T1000 (cell line): ENCODE results near the gene PRG2.

Experiments used
- DNase-seq: peaks from one replicate; lab custom pipeline; 2025; ENCODE audit warnings: mixed read lengths; lab: John Stamatoyannopoulos, UW

Gene PRG2, protein sequence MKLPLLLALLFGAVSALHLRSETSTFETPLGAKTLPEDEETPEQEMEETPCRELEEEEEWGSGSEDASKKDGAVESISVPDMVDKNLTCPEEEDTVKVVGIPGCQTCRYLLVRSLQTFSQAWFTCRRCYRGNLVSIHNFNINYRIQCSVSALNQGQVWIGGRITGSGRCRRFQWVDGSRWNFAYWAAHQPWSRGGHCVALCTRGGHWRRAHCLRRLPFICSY

DNA sequence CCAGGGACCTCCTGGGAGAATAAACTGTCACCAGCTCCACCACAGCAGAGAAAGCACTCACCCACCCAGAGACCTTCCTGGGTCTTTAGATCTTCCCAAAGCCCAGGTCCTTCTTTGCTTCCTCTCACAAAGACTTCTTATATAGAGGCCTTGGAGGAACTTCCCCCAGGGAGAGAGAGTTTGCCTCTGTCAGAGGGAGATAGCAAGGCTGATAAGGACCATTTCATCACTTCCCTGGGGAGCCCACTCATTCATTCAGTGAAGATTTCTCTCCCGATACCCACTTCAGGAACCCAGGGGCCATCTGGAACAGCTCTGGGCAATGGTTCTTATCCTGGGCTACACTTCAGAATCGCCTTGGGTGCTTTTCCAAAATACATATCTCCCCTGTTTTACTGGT is at the start of gene PRG2:
Gene PRG2, minus strand, starts transcription at position 116 of the 400 bp plus-strand sequence. CDS start 706 bp downstream, outside the sequence.
- DNase-seq, result no peak

DNA sequence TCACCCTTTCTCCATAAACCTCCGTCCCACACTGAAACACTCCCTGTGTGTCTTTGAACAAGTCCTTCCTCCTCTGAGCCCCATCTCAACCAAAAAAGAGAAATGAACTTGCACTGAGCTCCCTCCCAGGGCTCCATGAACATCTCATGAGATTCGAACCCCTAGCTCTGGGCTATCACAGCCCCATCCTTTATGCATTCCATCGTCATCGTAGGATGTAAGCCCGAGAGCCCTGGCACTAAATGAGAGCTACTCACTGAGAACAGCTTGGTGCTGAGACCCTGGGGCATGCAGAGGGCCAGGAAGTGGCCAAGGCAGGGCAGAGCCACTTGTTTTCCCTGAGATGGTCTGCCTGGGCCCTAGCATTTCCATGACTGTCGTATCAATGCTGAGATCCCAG is 49.3 kb upstream of the PRG2 start:
- DNase-seq, result no peak

DNA sequence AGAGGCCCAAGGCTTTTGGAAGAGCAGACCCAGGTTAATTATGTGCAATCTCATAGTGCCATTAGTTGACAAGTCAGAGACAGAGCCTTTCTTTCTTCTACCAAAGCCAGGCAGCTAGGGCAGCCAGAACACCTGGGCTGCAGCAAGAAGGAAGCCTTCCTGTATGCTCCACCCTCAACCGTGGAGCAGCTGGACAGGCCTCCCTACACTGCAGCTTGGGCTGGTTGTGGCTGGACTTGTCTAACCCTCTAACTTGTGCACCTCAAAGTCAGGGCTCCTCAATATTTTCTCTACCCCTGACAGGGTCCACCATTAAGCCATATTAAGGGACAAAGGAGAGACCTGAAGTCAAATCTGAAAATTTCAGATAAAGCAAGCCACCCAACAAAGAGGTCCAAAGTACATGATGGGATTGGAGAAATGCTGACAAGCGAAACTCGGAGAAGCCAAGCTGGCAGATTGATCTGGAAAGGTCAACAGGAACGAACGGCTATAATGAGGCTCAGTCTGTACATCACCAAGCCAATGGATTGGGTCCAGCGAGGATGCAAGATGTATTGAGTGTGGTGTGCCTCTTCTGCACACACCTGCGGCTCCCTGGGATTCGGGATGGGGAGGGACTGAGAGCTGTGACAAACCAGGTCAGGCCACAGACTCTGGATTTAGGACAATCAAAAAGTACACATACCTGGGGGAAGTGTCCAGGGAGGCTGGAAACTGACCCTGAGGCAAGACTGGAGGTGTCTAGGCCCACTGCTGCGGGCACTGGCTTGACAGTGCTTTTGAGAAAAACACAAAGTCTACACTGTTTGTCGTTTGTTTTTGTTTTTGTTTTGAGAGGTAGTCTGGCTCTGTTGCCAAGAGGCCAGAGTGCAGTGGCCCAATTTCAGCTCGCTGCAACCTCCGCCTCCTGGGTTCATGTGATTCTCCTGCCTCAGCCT is 48.2 kb upstream of the PRG2 start:
- no peak for DNase-seq

DNA sequence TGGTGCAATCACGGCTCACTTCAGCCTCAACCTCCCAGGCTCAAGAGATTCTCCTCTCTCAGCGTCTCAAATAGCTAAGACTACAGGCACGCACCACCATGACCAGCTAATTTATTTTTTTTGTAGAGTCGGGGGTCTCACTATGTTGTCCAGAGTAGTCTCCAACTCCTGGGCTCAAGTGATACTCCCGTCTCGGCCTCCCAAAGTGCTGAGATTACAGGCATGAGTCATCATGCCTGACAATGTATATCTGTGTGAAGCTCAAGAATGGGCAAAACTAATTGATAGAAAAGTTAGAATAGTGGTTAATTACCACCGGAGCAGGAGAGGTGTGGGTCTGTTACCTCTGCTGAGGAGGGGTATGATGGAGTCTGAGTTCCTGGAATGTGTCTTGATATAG is 45.6 kb upstream of the PRG2 start:
- DNase-seq, result no peak

DNA sequence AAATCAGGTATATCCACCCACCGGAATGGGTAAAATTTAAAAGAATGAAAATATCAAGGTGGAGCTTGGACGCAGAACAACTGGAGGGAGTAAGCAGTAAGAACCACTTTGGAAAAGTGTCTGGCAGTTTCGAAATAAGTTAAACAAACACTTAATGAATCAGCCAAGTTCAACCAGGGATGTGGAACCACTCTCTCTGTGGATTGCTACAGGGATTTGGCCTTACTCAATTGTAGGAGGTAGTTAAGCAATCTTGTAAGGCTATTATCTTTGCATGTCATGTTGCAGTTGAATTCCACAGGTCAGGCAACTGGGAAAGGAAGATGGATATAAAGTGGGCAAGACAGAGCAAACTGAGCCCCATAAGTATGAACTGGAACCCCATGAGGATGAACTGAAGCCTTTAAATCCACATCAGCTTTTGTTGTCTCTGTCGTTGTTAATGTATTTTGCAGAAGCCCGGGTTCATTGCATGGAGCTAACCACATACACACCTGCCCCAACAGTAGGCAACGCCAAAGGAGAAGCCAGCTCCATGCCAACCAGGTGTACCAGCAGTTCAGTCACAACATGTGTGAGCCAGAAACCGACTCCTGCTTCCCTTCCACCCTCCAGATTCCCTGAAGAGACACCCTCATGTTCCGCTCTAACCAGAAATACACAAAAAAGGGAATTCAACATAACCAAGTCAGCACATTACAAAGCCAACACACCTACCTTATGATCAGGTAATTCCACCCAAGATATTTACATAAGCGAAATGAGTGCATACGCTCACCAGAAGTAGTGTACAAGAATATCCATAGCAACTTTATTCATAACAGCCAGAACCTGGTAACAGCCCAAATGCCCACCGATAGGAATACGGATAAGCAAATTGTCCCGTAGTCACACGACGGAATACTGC is 44.4 kb upstream of the PRG2 start:
- no peak for DNase-seq

DNA sequence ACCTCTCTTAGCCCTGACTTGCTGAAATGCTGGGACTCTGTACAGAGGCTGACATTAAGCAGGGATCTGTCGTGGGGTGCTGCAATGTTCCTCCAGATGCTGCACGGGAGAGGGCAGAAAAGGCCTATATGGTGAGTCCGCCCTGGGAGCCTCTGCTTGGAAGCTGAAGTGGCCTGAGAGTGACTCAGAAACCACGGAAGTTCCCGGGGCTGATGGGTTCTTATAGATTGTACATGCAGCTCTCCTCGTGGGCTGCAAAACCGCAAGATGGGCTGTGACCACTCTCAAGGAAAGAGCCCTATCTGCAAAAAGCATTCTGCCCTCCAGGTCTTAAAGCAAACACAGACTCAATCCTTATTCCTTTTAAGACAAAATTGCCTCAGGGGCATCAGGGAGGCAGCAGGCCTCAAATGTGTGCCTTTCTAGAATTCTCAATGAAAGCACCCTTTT is 42.3 kb upstream of the PRG2 start:
- peak; percentile 73 for DNase-seq

DNA sequence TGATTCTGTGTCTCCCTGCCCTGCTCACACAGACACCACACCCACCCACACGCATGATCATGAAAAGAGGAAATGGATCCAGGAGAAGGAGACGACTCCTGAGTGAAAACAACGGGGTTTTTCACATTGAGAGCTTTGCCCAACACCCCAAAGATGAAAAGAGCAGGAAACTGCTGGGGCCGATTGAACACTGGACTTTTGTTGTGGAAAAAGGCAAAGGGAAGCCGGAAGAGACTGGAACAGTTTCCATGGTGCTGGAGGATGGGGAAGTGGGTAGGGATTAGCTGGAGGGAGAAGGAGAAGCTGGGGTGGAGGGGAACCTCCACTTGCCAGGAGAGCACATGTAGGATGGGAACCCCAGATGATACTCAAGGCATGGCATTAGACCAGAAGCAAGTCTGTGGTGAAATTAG is 41.7 kb upstream of the PRG2 start:
- no peak for DNase-seq

DNA sequence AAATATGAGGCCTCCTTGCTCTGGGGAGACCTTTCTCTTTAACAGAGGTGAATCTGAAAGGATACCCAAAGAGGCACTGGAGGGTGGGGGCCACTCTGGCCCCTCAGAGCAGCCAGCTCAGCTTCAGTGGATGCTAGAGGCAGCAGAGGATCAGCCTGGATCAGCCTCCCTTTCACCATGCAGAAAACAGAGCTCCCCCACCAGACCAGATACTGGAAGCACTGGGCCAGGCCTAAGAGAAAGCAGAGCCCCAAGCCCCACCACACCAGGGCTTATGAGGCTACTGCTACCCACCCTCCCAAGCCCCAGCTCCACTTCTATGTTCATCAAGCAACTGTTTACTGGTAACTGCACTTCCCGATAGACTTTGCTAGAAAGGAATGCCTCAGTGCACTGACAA is 40.5 kb upstream of the PRG2 start:
- no peak for DNase-seq

DNA sequence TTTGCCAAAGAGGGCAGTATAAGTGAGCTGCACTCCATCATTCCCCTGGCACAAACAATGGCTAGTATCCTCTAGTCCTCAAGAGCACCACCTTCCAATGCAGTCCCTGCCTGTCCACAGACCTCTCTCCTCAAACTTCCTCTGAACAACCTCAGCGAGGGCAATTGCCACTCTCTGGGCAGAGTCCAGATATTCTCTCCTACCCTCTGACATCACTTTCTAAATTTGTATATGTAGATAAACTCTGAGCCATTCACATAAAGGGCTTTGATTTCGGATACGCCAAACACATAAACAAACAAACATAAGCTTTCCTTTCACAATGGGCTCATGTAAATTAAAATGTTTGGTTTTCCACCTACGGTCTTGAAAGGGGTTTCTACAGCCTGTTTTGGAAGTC is 39.5 kb upstream of the PRG2 start:
- DNase-seq, result no peak

DNA sequence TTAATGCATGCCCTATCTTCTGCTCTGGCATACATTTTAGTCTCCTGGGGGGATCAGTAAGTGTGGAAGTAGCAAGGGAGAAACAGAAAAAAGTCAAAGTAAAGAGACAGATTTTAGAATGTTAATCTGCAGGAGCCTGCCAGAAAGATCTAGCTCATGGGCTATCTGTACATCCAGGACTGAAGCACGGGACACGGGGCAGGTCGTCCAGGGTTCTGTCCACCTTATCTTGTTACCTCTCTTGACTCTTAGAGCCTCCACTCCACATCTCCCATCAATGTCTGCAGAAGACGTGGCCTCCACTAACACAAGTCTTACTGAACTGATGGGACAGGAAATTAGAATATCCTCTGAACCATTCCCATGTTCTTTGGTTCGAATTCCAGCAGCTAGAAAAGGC is 38.2 kb upstream of the PRG2 start:
- no peak for DNase-seq

DNA sequence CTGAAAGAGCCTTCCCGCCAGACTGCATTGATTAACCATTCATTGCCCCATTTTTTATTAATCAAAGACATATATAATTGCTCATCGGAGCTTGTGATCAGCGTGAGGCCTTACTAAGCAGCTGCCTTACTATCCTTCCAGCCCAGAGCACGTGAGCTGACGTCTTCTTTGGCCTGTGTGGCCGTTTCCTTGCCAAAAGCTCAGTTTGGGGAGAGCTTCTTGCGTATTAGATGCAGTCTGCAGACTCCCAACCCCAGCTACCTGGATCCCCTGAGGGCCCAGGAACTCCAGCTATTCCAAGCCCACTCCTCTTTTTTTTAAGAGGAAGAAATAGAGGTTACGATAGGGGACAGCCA is 37.3 kb upstream of the PRG2 start:
- DNase-seq, result no peak

DNA sequence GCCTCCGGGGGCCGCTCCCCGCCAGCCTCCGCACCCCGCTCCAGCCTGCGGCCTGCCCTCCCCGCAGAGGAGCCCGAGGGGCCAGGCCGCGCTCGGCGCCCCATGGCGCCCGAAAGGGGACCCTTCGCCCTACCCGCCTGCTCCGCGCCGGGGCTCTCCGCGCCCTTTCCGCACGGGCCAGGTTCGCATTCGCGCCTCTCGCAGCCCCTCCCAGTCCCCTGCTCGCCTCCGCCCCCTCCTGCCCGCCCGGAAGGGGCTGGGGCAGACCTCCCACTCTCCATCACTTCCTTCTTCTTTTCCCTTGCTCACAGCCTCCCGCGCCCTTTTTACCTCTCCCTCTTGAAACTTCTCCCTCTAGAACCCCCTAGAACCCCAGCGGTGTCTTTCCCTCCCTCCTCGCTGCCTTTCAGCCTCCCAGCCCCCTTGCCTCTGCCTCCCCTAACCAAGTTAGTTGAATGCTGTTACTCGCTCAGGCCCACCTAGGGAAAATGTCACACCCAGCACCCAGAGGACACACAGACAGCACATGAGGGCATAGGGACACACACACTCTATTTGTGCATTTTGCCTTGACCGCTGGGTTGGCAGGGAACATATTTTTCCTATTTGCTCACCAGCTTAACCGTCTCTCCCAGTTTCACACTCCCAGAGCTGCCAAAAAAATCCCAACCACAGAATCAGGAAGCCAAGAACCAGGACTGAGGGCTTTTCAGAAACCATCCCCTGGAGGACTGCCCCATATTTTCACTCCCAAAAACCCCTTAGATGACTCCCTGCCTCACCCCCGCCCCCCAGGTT is 36.7 kb upstream of the PRG2 start, which contains the start of gene SLC43A3:
Gene SLC43A3, minus strand, starts transcription at position 193 of the 798 bp plus-strand sequence. CDS start 949 bp downstream, outside the sequence.
- DNase-seq, result peak; percentile 33

DNA sequence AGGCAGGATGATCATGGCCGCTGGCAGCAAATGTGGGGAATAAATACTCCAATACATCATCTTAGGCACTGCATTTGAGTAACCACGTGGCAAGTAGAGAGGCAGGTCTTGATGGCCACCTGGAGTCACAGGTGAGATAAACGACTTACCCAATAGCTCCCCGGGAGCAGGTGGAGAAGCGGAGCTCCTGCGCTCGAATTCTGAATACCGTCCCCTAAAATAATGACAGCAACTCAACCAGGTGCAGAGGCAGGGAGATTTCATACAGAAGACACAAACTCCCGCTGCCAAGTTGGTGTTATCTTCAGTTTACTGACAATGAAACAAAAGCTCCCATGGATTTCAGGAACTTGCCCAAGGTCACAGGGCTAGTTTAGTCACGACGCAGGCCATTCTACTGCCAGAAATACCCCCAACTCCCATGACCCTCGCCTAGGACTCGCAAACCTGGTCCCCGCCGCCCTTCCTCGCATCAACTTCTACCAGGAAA is 36.0 kb upstream of the PRG2 start:
- DNase-seq, result no peak

DNA sequence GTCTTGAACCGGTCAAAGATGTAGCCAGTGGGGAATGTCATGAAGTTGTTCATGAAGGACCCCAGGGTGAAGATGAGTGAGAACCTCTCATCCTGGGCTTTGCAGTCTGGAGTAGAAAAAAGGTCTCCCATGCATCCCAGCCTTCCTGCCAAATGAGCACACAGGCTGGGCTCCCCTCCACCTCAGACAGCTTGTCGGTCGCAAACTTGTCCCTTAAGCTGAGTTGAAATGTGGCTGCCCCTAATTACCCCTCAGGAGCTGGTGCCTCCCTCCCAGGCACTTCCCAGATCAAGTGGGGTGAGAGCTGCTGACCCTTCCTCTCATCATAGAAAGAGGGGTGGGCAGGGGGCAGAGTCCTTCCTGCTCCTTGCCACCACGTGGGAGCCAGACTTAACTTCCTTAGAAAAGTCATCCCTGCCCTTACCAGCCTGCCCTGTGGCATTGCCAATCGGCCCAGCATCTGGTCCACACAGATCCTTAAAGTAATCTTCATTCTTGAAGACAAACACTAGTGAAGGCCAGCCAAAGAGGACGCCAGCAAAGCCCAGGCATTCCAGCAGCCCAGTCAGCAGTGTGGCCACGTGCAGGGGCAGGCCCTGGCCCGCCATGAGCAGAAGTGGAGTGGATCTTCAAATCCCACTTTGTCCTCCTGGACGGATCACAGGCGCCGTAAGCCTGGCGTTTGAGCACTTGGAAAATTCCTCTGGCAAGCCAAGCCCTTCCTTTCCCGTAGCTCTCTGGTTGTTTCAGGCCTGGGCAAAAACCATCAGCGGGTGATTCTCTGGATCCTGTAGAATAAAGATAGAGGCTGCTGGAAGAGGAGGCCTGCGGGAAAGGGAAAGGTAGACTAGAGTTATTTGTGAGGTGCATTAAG is 35.4 kb upstream of the PRG2 start:
- no peak for DNase-seq

DNA sequence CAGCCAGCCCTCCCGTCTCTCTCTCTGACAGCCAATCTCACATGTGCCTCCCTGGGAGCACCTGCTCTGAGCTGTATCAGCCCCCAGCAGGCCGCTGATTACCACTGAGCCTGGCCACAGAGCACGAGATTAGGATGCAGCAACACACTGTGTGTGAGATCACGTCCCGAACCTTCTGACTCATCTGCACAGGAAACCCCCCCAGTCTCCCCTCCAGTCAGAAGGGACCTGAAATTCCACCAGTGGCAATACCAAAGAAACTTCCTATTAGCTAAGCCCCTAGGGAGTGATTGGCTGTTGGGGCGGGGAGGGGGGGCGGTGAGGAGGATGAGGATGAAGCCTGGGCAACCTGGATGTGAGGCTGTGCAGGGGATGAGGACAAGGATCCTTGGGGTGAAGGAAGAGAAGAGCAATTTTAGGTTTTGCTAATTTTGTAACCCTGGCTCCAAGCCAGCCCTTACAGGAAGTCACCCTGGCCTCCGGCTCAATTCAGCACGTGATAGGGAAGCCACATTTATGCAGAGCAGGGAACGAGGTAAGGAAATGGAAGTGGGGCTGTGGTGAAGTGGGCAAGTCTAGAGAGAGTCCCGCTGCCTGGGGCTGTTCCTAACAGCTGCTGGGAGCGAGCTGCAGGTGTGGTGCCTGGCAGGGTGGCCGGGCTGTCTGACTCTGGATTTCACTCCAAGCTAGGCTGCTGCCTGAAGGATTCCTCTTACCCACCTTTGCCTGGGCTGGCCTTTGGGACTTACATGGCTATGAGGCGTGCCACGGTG is 34.5 kb upstream of the PRG2 start:
- DNase-seq, result peak; percentile 77

DNA sequence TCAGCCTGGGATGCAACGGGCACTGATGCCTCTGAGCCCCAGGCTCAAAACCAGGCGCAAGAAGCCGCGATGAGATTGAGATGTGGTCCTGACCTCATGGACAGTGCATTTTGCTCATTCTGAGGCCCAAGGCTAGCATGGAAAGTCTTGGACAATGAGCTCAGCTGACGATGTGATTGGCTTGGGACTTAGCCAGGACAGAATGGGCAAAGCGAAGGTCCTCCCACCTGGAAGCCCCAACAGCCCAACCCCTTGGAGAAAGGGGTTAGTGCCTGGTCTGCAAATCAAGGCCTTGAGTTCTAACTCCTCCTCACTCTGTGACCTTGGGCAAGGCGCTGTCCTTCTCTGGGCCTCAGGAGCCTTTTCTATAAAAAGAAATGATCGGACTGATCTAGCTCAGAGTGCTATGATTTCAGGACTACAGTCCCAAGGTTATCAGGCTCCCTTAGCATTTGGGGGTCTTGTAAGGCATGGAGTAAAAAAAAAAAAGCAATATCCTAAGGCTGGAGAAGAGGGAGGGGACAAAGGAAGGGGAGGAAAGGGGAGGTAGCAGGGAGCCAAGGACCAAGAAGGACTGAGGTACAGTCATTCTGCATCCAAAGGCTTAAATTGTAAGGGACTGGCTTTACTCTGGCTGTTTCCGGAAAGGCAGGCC is 33.8 kb upstream of the PRG2 start:
- no peak for DNase-seq

DNA sequence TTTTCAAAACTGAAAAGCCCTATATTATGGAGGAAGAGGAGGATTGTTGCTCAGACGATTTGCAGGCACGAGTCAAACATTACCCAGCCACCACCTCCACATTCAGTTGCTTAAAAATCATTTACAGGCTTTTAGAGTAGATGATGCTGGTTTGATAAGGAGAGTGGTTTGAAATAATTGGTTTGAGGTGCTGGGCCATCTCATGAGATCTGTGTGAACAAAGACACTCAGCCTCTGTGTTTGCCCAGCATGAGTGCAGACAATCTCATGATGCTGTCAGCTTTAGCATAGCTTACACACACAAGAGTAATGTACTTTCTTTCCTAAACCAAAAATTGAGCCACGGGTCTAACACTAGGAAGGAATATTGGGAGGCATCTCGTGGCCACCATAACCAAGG is 32.2 kb upstream of the PRG2 start:
- no peak for DNase-seq

DNA sequence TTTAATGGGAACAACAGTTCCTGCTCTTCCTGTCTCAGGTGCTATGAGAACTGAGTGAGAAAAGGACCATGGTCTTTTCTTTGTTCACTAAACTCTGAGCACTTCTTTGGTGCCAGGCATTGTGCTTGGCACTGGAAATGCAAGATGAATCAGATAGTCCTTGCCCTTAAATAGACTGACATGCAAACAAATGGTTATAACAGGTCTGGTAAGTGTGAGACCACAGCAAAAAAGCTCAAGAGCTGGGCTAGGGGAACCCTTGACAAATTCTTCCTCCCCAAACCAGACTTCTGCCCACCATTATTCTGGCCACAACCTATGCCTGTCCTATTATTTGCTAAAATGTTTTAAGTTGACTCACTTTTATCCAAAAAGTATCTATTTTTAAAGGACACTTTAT is 31.4 kb upstream of the PRG2 start:
- DNase-seq, result no peak

DNA sequence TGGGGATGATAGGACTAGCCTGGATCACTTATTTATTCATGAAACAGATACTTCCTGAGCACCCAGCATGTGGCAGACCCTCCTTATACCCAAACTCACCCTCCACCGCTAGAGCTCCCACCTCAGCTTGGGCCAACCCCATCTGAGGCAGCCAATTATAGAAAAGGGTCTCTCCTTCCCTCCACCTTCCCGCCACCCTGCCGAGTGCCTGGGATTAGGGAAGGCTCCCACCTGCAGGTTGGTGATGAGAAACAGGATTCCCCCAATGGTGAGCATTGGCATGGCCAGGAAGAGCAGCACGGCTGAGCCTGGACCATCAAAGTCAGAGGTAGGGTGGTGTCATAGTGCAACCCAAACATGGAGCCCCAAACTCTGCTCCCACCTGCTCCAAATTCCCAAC is 30.6 kb upstream of the PRG2 start:
- no peak for DNase-seq
